ENCODE data around the gene MAML3. TPM values are rescaled to one million over a fixed set of nuclear protein-coding genes. Genes with fewer than 3 reads are reported as not detected.

MAML3 gene
- total and polyA plus RNA-seq, 2 of the 13 experiments (the other 11 are each of a cell fraction or from before 2014, with no cell fraction given) = 0.05 to 0.13 TPM

DNA sequence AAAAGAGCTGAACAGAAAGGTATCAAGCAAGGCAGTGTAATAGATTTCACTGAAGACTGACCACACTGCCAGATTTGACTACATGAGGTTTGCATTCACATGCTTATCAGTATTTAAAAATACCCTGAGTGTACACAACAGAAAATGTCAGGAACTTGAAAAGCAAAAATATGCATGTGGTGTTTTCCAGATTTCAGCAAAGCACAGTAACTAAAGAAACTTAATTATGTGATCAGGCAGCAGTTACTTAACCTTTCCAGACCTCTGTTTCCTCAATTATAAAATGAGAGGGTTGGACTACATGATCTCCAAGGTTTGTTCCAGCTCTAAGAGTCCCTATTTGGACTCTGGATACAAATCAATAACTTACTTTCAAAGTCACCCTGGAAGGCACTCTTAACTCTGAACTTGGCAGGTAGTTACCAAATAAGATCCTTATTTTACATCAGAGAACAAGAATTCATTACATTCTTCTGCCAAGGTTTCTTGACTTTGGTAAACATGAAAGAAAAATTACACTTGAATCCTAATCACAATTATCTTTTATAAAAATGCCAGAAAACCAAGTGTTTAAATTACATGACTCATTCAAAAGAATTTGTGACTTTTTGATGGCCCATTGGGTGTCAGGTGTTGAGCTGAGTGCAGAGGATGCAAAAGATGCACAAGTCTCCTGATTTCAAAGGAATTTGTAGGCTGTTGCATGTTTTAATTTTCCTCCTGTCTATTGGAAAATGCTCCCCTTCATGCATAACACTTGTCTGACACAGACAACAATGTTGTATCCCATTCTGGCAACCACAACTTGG, 246.8 kb downstream of the MAML3 start:
- Histone ChIP-seq H3K9me3 (ENCODE audit: low read length) (no peaks in the 10 kb centered on the region), H2AFZ (ENCODE audit: low read length) (no peak overlapping the region), H3K27me3 (ENCODE audit: control insufficient read depth in 1 of 2, insufficient read depth in 2 of 2, low read length in 2 of 2) (no peaks in the 10 kb centered on the region), H3K4me3 (replicated peaks in 1 of 3; ENCODE audit: insufficient read depth in 1 of 3, low read depth in 2 of 3, low read length in 3 of 3) (no peak overlapping the region), H3K36me3 (replicated peaks in 1 of 2; ENCODE audit: control insufficient read depth in 1 of 2, insufficient read depth in 2 of 2, low read length in 2 of 2) (no peaks in the 10 kb centered on the region), H3K79me2 (ENCODE audit: insufficient read depth, low read length) (no peaks in the 10 kb centered on the region), H3K4me1 (ENCODE audit: insufficient read depth, low read length) (no peaks in the 10 kb centered on the region; the same call in 1 of the 2 replicates), H3K27ac (ENCODE audit: extremely low read length, insufficient read depth, low read length) (no peak overlapping the region), H3K9ac (ENCODE audit: insufficient read depth, low read depth, low read length) (no peak overlapping the region), H4K20me1 (ENCODE audit: insufficient read depth, low read length) (no peaks in the 10 kb centered on the region), H3K4me2 (ENCODE audit: low read depth, low read length) (no peak overlapping the region)
- no peak for FAIRE-seq
- intact Hi-C loops (cut with micrococcal nuclease; ENCODE audit: unreplicated experiment) = no loop called here
- POLR2A ChIA-PET = no interaction called here
- no TSS peak for BruUV-seq (replicated peaks)
- DNase-seq (ENCODE audit: low spot score) = no peak
- in situ Hi-C loops (cut with HindIII; ENCODE audit: extremely low pct_ligation_motif_present, low pct_unique_long_range_greater_than_20kb) = no loop called here
- CTCF ChIA-PET (ENCODE audit: low intra/inter-chr PET ratio, low total read pairs) = no interaction called here
- ATAC-seq = no peak
- no peak for TF ChIP-seq ZNF556 (CRISPR knock-in tag; IDR thresholded peaks at IDR 0.05; ENCODE audit: borderline replicate concordance)
- TF ChIP-seq, protein P1, sequence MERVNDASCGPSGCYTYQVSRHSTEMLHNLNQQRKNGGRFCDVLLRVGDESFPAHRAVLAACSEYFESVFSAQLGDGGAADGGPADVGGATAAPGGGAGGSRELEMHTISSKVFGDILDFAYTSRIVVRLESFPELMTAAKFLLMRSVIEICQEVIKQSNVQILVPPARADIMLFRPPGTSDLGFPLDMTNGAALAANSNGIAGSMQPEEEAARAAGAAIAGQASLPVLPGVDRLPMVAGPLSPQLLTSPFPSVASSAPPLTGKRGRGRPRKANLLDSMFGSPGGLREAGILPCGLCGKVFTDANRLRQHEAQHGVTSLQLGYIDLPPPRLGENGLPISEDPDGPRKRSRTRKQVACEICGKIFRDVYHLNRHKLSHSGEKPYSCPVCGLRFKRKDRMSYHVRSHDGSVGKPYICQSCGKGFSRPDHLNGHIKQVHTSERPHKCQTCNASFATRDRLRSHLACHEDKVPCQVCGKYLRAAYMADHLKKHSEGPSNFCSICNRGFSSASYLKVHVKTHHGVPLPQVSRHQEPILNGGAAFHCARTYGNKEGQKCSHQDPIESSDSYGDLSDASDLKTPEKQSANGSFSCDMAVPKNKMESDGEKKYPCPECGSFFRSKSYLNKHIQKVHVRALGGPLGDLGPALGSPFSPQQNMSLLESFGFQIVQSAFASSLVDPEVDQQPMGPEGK (CRISPR knock-in tag; IDR thresholded peaks at IDR 0.05) = no peak
- no peak for TF ChIP-seq KMT2A (CRISPR knock-in tag; IDR thresholded peaks at IDR 0.05)
- TF ChIP-seq ZKSCAN5 (CRISPR knock-in tag; IDR thresholded peaks at IDR 0.05) = no peak
- TF ChIP-seq, protein P2, sequence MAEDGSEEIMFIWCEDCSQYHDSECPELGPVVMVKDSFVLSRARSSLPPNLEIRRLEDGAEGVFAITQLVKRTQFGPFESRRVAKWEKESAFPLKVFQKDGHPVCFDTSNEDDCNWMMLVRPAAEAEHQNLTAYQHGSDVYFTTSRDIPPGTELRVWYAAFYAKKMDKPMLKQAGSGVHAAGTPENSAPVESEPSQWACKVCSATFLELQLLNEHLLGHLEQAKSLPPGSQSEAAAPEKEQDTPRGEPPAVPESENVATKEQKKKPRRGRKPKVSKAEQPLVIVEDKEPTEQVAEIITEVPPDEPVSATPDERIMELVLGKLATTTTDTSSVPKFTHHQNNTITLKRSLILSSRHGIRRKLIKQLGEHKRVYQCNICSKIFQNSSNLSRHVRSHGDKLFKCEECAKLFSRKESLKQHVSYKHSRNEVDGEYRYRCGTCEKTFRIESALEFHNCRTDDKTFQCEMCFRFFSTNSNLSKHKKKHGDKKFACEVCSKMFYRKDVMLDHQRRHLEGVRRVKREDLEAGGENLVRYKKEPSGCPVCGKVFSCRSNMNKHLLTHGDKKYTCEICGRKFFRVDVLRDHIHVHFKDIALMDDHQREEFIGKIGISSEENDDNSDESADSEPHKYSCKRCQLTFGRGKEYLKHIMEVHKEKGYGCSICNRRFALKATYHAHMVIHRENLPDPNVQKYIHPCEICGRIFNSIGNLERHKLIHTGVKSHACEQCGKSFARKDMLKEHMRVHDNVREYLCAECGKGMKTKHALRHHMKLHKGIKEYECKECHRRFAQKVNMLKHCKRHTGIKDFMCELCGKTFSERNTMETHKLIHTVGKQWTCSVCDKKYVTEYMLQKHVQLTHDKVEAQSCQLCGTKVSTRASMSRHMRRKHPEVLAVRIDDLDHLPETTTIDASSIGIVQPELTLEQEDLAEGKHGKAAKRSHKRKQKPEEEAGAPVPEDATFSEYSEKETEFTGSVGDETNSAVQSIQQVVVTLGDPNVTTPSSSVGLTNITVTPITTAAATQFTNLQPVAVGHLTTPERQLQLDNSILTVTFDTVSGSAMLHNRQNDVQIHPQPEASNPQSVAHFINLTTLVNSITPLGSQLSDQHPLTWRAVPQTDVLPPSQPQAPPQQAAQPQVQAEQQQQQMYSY (CRISPR knock-in tag; IDR thresholded peaks at IDR 0.05) = no peak
- TF ChIP-seq ZNF761 (CRISPR knock-in tag; conservative IDR thresholded peaks at IDR 0.05) = no peak
- TF ChIP-seq ZNF792 (CRISPR knock-in tag; IDR thresholded peaks at IDR 0.05) = no peak
- TF ChIP-seq ZIK1 (CRISPR knock-in tag; IDR thresholded peaks at IDR 0.05; ENCODE audit: borderline replicate concordance, low read depth) = no peak
- TF ChIP-seq, protein P3, sequence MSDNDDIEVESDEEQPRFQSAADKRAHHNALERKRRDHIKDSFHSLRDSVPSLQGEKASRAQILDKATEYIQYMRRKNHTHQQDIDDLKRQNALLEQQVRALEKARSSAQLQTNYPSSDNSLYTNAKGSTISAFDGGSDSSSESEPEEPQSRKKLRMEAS (IDR thresholded peaks at IDR 0.05) = no peak
- no peak for TF ChIP-seq CENPT (CRISPR knock-in tag; IDR thresholded peaks at IDR 0.05; ENCODE audit: low read depth)
- TF ChIP-seq, protein P4, sequence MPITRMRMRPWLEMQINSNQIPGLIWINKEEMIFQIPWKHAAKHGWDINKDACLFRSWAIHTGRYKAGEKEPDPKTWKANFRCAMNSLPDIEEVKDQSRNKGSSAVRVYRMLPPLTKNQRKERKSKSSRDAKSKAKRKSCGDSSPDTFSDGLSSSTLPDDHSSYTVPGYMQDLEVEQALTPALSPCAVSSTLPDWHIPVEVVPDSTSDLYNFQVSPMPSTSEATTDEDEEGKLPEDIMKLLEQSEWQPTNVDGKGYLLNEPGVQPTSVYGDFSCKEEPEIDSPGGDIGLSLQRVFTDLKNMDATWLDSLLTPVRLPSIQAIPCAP (CRISPR knock-in tag; IDR thresholded peaks at IDR 0.05; ENCODE audit: low read depth) = no peak
- TF ChIP-seq, protein P5, sequence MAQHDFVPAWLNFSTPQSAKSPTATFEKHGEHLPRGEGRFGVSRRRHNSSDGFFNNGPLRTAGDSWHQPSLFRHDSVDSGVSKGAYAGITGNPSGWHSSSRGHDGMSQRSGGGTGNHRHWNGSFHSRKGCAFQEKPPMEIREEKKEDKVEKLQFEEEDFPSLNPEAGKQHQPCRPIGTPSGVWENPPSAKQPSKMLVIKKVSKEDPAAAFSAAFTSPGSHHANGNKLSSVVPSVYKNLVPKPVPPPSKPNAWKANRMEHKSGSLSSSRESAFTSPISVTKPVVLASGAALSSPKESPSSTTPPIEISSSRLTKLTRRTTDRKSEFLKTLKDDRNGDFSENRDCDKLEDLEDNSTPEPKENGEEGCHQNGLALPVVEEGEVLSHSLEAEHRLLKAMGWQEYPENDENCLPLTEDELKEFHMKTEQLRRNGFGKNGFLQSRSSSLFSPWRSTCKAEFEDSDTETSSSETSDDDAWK (CRISPR knock-in tag; IDR thresholded peaks at IDR 0.05) = no peak
- TF ChIP-seq ATAD3A (CRISPR knock-in tag; IDR thresholded peaks at IDR 0.05) = no peak

Measured in HepG2 (cell line).